ENCODE results near the gene AS3MT.

Gene AS3MT

DNA sequence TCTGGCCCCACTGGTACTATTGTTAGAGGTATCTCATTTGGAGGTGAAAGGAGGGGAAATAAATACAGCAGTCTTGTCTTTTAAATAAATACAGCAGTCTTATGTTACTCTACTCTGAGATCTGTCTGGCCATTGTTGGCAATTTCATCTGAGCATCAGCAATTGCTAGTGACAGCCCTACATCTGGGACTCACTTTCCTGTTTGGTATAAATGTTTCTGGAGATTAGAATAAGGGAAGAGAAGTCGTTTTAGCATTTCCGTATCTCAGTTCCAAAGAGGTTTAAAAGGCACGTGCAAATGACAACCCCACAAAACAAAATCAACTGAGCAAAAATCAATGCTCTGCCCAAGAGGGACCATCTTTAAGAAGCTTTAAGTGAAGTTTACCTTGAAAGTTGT lies 30.7 kb downstream of the AS3MT start:
- TF ChIP-seq, protein P1, sequence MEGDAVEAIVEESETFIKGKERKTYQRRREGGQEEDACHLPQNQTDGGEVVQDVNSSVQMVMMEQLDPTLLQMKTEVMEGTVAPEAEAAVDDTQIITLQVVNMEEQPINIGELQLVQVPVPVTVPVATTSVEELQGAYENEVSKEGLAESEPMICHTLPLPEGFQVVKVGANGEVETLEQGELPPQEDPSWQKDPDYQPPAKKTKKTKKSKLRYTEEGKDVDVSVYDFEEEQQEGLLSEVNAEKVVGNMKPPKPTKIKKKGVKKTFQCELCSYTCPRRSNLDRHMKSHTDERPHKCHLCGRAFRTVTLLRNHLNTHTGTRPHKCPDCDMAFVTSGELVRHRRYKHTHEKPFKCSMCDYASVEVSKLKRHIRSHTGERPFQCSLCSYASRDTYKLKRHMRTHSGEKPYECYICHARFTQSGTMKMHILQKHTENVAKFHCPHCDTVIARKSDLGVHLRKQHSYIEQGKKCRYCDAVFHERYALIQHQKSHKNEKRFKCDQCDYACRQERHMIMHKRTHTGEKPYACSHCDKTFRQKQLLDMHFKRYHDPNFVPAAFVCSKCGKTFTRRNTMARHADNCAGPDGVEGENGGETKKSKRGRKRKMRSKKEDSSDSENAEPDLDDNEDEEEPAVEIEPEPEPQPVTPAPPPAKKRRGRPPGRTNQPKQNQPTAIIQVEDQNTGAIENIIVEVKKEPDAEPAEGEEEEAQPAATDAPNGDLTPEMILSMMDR (IDR thresholded peaks at IDR 0.05): no peak
- Mint-ChIP-seq H3K4me1 (no peaks in the 10 kb centered on the region), H3K27me3 (ENCODE audit: low read depth, poor library complexity) (no peaks in the 10 kb centered on the region), H3K27ac (peak overlapping the region; percentile 49), H3K9me3 (no peaks in the 10 kb centered on the region), H3K4me3 (no peak overlapping the region), H3K36me3 (ENCODE audit: low read depth) (peaks cover 10% of the 10 kb centered on the region)
- no peak for DNase-seq

DNA sequence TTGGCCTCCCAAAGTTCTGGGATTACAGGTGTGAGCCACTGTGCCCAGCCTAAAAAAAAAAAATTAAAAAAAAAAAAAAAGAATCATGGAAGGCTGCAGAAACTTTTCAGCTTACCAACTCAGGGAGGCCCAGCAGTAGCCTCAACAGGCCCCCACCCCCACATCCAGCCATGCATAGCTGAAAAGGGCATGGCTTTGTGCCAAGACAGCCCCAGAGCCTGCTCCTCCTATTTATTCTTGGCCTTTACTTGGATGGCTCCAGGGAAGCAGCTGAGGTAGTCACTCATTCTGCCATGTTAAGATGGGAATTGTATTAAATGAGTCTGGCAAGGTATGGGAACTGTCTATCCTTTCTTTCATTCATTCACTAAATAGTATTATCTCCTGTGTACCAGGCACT lies 35.1 kb downstream of the AS3MT start:
- Mint-ChIP-seq H3K27ac (no peak overlapping the region), H3K27me3 (ENCODE audit: low read depth, poor library complexity) (peaks cover 4% of the 10 kb centered on the region), H3K36me3 (ENCODE audit: low read depth) (peaks cover 8% of the 10 kb centered on the region), H3K4me1 (no peaks in the 10 kb centered on the region), H3K9me3 (no peaks in the 10 kb centered on the region), H3K4me3 (no peak overlapping the region)
- no peak for DNase-seq
- TF ChIP-seq, protein P1 (IDR thresholded peaks at IDR 0.05): no peak

DNA sequence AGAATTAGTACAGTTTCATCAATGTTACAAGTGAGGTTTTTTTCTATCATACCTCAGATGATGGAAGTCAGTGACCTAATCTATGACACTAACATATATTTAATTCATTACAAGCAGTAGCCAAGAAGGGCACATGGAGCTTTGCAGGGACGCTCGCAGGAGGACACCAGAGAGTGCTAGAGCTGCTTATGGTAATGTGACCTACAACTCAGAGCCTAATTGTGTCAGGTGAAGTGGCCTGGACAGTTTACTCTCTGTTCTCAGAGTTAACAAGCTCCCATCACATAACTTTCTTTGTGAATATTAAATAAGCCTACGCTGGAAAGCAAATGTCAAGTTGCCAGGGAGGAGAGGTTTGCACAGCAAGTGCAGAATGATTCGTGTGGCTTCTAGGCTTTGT lies 37.2 kb downstream of the AS3MT start:
- H3K9me3 Mint-ChIP-seq: no peaks in the 10 kb centered on the region
- no peak for DNase-seq
- peaks cover 9% of the 10 kb centered on the region for H3K27me3 Mint-ChIP-seq (ENCODE audit: low read depth, poor library complexity)
- H3K4me1 Mint-ChIP-seq: peaks cover 2% of the 10 kb centered on the region
- H3K36me3 Mint-ChIP-seq (ENCODE audit: low read depth): peaks cover 8% of the 10 kb centered on the region
- TF ChIP-seq, protein P1 (IDR thresholded peaks at IDR 0.05): no peak
- H3K27ac Mint-ChIP-seq: no peak overlapping the region
- H3K4me3 Mint-ChIP-seq: no peak overlapping the region

DNA sequence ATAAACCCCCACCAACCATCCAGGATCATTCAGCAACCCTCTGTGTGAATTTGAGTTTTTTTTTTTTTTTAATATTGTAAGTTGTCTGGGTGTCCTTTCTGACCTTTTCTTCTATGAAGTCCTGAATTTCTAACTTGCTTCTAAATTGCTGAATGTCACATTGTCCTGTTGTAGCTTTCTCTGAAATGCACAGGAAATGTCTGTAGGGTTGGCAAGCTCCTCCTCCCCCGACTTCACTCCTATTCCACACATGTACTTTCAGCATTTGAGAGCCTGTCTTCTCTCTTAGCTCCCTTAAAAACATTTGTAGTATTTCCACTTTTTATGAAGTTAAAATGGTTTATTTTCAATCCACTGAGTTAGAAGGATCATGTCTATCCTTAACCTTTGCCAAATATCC lies 45.5 kb downstream of the AS3MT start:
- H3K9me3 Mint-ChIP-seq: peaks cover 3% of the 10 kb centered on the region
- TF ChIP-seq, protein P1 (IDR thresholded peaks at IDR 0.05): no peak
- H3K27ac Mint-ChIP-seq: no peak overlapping the region
- peaks cover 23% of the 10 kb centered on the region for H3K4me1 Mint-ChIP-seq
- H3K4me3 Mint-ChIP-seq: no peak overlapping the region
- H3K27me3 Mint-ChIP-seq (ENCODE audit: low read depth, poor library complexity): peaks cover 35% of the 10 kb centered on the region
- H3K36me3 Mint-ChIP-seq (ENCODE audit: low read depth): peaks cover 4% of the 10 kb centered on the region
- DNase-seq: no peak

DNA sequence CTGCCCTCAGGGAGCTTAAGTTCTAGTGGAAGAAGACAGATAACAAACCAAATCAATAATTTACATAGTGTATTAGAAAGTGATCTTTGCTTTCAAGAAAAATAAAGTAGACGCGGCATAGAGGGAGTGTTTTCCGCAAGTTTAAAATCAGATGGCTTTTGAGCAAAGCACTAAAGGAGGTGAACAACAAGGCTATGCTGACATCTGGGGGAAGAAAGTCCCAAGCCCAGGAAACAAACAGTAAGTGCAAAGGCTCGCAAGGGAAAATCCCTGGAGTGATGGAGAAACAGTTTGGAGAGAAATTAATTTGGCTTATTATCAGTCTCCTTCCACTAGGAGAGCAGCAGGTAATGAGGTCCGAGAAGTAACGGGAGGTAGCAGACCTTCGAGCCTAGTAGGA lies 46.9 kb downstream of the AS3MT start:
- H3K4me3 Mint-ChIP-seq: peak overlapping the region; percentile 71
- TF ChIP-seq, protein P1 (IDR thresholded peaks at IDR 0.05): no peak
- H3K27ac Mint-ChIP-seq: no peak overlapping the region
- DNase-seq: no peak
- peaks cover 3% of the 10 kb centered on the region for H3K9me3 Mint-ChIP-seq
- peaks cover 36% of the 10 kb centered on the region for H3K4me1 Mint-ChIP-seq
- peaks cover 11% of the 10 kb centered on the region for H3K36me3 Mint-ChIP-seq (ENCODE audit: low read depth)
- H3K27me3 Mint-ChIP-seq (ENCODE audit: low read depth, poor library complexity): peaks cover 44% of the 10 kb centered on the region

DNA sequence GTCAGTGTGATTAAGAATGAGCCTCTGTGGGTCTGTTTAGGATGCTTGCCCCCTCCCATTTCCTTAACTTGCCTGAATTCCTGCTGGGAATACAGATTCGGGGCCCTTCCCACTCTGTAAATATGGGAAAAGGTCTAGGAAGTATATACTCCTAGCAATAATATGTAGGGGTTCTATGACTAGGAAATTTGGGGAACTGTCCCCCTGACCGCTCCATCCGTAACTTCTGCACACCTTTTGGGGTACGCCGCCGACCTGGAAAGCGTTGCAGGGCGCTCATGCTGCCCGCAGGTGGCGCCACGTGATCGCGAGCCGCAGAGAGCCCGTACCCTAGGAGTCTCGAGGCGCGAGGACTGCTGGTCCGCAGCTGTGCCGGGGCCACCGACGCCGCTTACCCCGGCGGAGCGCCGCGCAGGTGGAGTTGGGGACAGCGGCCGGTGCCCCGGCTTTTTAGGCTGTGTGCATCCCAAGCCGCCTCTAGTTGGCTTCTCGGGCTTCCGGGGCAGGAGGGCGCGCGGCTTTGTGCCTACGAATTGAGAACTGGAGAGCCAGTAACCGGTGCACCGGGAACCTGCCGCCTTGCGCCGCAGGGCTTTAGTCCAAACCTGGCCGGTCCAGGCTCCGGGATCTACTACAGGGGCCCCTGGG lies 48.2 kb downstream of the AS3MT start:
- H3K27ac Mint-ChIP-seq: peak overlapping the region; percentile 51
- peaks cover 44% of the 10 kb centered on the region for H3K27me3 Mint-ChIP-seq (ENCODE audit: low read depth, poor library complexity)
- peak; percentile 83 for DNase-seq

More for the DNA sequence above, 48.2 kb downstream of the AS3MT start:
- peaks cover 34% of the 10 kb centered on the region for H3K4me1 Mint-ChIP-seq
- H3K36me3 Mint-ChIP-seq (ENCODE audit: low read depth): peaks cover 14% of the 10 kb centered on the region
- peak overlapping the region; percentile 93 for H3K4me3 Mint-ChIP-seq
- TF ChIP-seq, protein P1 (IDR thresholded peaks at IDR 0.05): peak; percentile 97
- H3K9me3 Mint-ChIP-seq: no peaks in the 10 kb centered on the region
